Activated CD4-positive, CD25-positive, alpha-beta regulatory T cell (primary cell): Measurements from ENCODE around the gene FGF21.
"Not testable (repeated sequence)": the region's sequence is repeated elsewhere in the genome, so short reads cannot be mapped to it uniquely, and the experiment has no call there.

Source experiments
- DNase-seq, 4 experiments: peaks; one replicate each; lab custom pipeline; 2025; lab: John Stamatoyannopoulos, UW

The FGF21 gene

GRCh38 chr19:48751845-48752495, 3.4 kb upstream of the FGF21 start:
- no peak for DNase-seq

GRCh38 chr19:48752496-48753365, 2.6 kb upstream of the FGF21 start, which contains the start of gene FUT1:
Gene FUT1 (minus strand): TSS chr19:48752641. CDS start chr19:48751281, 1,360 bp downstream.
- DNase-seq = no peak

DNA sequence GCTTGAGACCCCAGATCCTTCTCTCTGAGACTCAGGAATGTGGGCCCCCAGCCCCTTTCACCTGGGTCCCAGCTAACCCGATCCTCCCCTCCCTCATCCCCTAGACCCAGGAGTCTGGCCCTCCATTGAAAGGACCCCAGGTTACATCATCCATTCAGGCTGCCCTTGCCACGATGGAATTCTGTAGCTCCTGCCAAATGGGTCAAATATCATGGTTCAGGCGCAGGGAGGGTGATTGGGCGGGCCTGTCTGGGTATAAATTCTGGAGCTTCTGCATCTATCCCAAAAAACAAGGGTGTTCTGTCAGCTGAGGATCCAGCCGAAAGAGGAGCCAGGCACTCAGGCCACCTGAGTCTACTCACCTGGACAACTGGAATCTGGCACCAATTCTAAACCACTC, 463 bp downstream of the FGF21 start:
- DNase-seq = no peak

- DNase-seq = no peak
Observed at GRCh38 chr19:48756212-48756611, 888 bp downstream of the FGF21 start.

DNA sequence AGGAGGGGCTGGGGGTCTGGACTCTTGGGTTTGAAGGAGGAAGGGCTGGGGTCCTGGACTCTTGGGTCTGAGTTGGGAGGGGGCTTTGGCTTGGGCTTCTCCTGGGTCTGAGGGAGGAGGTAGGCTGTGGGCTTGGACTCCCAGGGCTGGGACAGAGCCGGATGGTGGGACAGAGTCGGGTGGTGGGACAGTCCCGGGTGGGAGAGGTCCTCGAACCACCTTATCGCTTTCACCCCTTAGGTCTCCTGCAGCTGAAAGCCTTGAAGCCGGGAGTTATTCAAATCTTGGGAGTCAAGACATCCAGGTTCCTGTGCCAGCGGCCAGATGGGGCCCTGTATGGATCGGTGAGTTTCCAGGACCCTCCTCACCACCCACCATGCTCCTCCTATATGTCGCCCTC, 1.4 kb downstream of the FGF21 start:
- no peak for DNase-seq

- no peak for DNase-seq
Observed at GRCh38 chr19:48757089-48757675, 1.9 kb downstream of the FGF21 start.

GRCh38 chr19:48757741-48758144, 2.4 kb downstream of the FGF21 start:
- DNase-seq = no peak

GRCh38 chr19:48760504-48761205, 5.3 kb downstream of the FGF21 start:
- no peak for DNase-seq

DNA sequence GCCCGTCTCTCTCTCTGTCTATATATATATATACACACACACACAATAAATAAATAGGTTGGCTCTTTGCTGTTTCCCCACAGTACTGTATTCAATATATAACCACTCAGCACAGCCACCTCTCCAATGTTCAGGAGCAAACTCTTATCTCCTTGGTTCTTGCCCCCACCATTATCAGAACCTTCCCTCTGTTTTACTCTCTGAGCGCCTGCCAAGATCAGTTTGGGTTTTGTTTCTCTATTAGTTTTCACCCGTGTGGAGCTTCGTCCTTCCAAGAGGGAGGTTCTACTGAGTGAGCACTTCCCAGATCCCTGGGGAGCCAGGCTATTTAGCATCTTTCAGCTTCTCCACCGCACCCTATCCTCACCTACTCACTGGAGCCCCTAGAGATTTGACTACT, 10.5 kb downstream of the FGF21 start:
- DNase-seq = not testable (repeated sequence)

DNA sequence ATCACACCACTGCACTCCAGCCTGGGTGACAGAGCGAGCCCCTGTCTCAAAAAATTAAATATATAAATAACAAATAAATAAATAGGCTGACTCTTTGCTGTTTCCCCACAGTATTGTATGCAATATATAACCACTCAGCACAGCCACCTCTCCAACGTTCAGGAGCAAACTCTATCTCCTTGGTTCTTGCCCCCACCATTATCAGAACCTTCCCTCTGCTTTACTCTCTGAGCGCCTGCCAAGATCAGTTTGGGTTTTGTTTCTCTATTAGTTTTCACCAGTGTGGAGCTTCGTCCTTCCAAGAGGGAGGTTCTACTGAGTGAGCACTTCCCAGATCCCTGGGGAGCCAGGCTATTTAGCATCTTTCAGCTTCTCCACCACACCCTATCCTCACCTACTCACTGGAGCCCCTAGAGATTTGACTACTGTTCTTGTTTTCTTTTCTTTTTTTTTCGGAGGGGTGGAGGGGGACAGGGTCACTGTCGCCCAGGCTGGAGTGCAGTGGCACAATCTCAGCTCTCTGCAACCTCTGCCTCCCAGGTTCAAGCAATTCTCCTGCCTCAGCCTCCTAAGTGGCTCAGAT, 12.9 kb downstream of the FGF21 start:
- not testable (repeated sequence) for DNase-seq

DNA sequence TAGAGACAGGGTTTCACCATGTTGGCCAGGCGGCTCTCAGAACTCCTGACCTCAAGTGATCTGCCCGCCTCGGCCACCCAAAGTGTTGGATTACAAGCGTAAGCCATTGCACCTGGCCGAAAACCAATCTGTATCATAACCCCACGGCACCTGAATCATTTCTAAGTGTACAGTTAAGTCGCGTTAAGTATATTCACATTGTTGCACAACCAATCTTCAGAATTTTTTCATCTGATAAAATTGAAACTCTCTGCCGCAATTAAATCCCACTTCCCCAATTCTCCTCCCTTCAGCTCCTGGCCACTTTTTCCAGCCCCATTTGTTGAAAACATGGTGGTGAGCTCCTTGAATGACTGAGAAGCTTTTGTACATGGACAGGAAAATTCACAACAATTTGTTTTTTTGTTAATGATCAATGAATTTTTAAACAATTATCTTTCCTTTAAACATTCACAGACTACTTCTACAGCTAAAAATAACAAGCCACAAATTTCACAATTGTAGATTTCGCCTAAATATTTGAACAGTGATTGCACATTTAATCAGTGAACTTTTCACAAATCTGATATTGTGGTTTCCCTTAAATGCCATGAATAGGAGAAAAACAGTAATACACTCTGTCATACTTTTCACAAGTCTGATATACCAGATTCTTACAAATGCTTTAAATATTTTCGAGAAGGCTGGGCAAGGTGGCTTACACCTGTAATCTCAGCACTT, 13.8 kb downstream of the FGF21 start:
- DNase-seq = no peak

GRCh38 chr19:48770266-48770665, 14.9 kb downstream of the FGF21 start:
- DNase-seq = no peak

DNA sequence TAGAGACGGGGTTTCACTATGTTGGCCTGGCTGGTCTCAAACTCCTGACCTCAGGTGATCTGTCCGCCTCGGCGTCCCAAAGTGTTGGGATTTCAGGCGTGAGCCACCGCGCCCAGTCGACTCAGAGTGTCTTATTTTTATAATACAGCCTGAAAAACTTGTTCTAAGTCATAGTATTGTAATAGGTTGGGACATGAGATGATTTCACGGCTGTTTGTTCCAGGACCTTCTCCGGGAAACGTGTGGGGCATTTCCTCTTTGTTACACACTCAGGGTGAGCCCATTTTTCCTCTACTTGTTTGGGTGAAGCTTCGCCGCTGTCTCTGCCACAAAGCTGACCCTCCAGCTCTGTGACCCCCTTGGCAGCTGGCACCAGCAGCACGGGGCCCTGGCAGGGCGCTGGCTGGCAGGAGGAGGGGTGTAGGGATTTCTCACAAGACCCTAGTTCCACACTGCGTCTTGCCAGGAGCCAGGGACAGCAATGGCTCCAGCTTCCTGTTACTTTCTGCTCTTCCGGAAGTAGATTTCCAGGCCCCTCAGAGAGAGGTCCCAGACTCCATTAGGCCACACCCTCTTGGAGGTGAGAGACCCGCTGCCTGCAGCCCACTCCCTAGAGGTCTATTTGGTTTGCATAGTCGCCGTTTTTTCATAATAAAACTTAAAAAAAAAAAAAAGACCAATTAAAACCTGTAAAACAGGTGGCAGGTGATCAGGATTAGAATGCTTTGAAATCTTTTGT, 15.6 kb downstream of the FGF21 start:
- DNase-seq = no peak

GRCh38 chr19:48772503-48772953, 17.2 kb downstream of the FGF21 start:
- no peak for DNase-seq

GRCh38 chr19:48777139-48777538, 21.8 kb downstream of the FGF21 start:
- DNase-seq = no peak

DNA sequence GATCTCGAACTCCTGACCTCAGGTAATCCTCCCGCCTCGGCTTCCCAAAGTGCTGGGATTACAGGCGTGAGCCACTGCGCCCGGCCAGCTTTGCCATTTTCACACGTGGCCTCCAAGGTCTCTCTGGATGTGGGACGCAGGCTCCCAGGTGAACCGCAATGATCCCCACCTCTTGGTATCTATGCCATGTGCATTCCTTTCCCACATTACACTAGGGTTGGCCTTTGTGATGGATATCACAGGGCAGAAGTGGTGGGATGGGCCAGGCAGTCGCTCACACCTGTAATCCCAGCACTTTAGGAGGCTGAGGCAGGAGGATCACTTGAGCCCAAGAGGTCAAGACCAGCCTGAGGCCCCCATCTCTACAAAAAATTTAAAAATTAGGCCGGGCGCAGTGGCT, 22.4 kb downstream of the FGF21 start:
- DNase-seq = no peak

- no peak for DNase-seq
Observed at GRCh38 chr19:48779636-48780035, 24.3 kb downstream of the FGF21 start.

DNA sequence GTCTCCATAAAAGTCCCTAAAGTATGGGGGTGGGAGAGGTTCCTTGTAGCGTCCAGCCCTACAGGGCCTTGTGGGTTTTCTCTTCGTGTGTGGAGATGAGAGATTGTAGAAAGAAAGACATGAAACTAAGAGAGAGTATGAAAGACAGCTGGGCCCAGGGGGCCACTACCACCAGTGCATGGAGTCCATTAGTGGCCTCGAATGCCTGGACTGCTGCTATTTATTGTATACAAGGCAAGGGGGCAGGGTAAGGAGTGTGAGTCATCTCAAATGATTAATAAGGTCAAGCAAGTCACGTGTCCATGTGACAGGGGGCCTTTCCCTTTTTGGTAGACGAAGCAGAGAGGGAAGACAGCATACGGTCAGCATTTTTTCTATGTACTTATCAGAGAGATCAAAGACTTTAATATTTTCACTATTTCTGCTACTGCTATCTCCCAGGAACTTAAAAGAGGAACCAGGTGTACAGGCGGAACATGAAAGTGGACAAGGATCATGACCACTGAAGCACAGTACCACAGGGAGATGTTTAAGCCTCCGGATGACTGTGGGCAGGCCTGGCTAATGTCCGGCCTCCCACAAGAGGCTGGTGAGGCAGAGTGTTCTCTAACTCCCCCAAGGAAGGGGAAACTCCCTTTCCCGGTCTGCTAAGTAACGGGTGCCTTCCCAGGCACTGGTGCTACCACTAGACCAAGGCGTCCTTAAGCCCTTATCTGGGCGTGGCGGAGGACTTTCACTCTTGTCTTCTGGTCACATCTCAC, 25.5 kb downstream of the FGF21 start:
- no peak for DNase-seq

GRCh38 chr19:48784527-48784926, 29.2 kb downstream of the FGF21 start:
- no peak for DNase-seq

DNA sequence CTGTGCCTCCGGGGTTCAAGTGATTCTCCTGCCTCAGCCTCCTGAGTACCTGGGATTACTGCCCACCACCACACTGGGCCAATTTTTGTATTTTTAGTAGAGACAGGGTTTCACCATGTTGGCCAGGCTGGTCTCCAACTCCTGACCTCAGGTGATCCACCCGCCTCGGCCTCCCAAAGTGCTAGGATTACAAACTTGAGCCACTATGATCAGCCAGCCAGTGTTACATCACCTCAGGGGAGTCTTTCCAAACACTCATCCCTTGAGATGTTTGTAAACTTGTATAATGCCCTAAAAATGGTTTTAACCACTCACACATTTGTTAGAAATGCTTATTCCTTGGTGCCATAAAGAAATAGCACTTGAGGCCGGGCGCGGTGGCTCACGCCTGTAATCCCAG, 31.1 kb downstream of the FGF21 start:
- not testable (repeated sequence) for DNase-seq
